GM06990 (cell line): ENCODE data around the gene TEDC1.

ENCODE experiments used
- DNase-seq: peaks from one replicate; pipeline ENCODE4 v3.0.0-alpha.2; 2011; ENCODE audit not compliant: insufficient read length; ENCODE audit errors: extremely low read depth
- H3K27me3 ChIP-seq: replicated peaks from 2 replicates; pipeline ENCODE4 v1.6.0; 2011; ENCODE audit warnings: low read length; ENCODE audit not compliant: control insufficient read depth, insufficient read depth
- H3K36me3 ChIP-seq: 2 replicates; pipeline ENCODE4 v1.5.1; 2011; ENCODE audit warnings: low read length; ENCODE audit not compliant: control insufficient read depth, insufficient read depth
- H3K4me3 ChIP-seq: replicated peaks from 2 replicates; pipeline ENCODE4 v1.5.1; 2011; ENCODE audit warnings: low read depth, mild to moderate bottlenecking, control low read depth, low read length
- CTCF ChIP-seq: IDR thresholded peaks from 2 replicates; pipeline ENCODE4 v1.5.1; 2011; ENCODE audit warnings: low read length, control low read depth, mild to moderate bottlenecking, inconsistent platforms; ENCODE audit not compliant: insufficient read depth, poor library complexity, severe bottlenecking

The TEDC1 gene

GRCh38 chr14:105527826-105528585 is 37.0 kb downstream of the TEDC1 start:
- peak; percentile 70 for TF ChIP-seq CTCF
- peak; percentile 76 for DNase-seq
- Histone ChIP-seq H3K36me3 (no peaks in the 10 kb centered on the region), H3K27me3 (peaks cover 2% of the 10 kb centered on the region), H3K4me3 (peak overlapping the region; percentile 52)

- peaks cover 2% of the 10 kb centered on the region for H3K27me3 ChIP-seq
- DNase-seq = peak; percentile 51
- no peak for TF ChIP-seq CTCF
- H3K4me3 ChIP-seq = no peak overlapping the region; the same call in 1 of the 2 replicates
- H3K36me3 ChIP-seq = no peaks in the 10 kb centered on the region
These were observed 37.7 kb downstream of the TEDC1 start for GRCh38 chr14:105528586-105529318.

- Histone ChIP-seq H3K36me3 (no peaks in the 10 kb centered on the region), H3K27me3 (peaks cover 2% of the 10 kb centered on the region), H3K4me3 (no peak overlapping the region)
- DNase-seq = no peak
- TF ChIP-seq CTCF = no peak
These were observed 38.2 kb downstream of the TEDC1 start for GRCh38 chr14:105529319-105529568.

GRCh38 chr14:105529569-105530284 is 38.7 kb downstream of the TEDC1 start:
- no peak for DNase-seq
- H3K27me3 ChIP-seq = peaks cover 2% of the 10 kb centered on the region
- no peak overlapping the region for H3K4me3 ChIP-seq
- no peak for TF ChIP-seq CTCF
- H3K36me3 ChIP-seq = no peaks in the 10 kb centered on the region

- Histone ChIP-seq H3K36me3 (no peaks in the 10 kb centered on the region), H3K4me3 (no peak overlapping the region), H3K27me3 (peaks cover 2% of the 10 kb centered on the region)
- DNase-seq = no peak
- TF ChIP-seq CTCF = no peak
These were observed 39.4 kb downstream of the TEDC1 start for GRCh38 chr14:105530285-105531087.
